HAP-1 (cell line): Measurements from ENCODE around the gene ZNF689.

Experiments
- DNase-seq, 2 experiments: peaks; one replicate each; pipeline ENCODE4 v3.0.0-alpha.2; 2016 to 2020; ENCODE audit warnings: low spot score in 2 of 2
- H3K27me3 ChIP-seq: fragments of 250-450 bp; sonication (Bioruptor Pico); 2 replicates; pipeline ENCODE4 v1.5.1; 2020; ENCODE audit warnings: low read depth, mild to moderate bottlenecking, moderate library complexity
- H3K36me3 ChIP-seq: fragments of 250-450 bp; sonication (Bioruptor Pico); replicated peaks from 2 replicates; pipeline ENCODE4 v1.5.1; 2020; ENCODE audit warnings: mild to moderate bottlenecking
- H3K4me1 ChIP-seq: fragments of 250-450 bp; sonication (Bioruptor Pico); 2 replicates; pipeline ENCODE4 v1.5.1; 2020; ENCODE audit warnings: mild to moderate bottlenecking
- H3K4me3 ChIP-seq: fragments of 250-450 bp; sonication (Bioruptor Pico); 2 replicates; pipeline ENCODE4 v1.5.1; 2020; ENCODE audit warnings: mild to moderate bottlenecking, moderate library complexity
- H3K9me3 ChIP-seq: fragments of 250-450 bp; sonication (Bioruptor Pico); 2 replicates; pipeline ENCODE4 v1.5.1; 2020; ENCODE audit warnings: mild to moderate bottlenecking, moderate library complexity
- in situ Hi-C: fragments of 300-500 bp; cut with MboI; formaldehyde crosslinking; loops from 3 replicates; pipeline ENCODE4 v1.14.3; 2020; ENCODE audit warnings: low sequenced_read_pairs, inconsistent platforms, mixed read lengths

ZNF689 gene

GRCh38 chr16:30623536-30624283, 13.5 kb upstream of the ZNF689 start:
- Histone ChIP-seq H3K4me3 (no peak overlapping the region), H3K9me3 (0 out of 2 replicates have a peak, but pooled peaks cover 8% of the 10 kb centered on the region), H3K27me3 (no peaks in the 10 kb centered on the region), H3K36me3 (no peaks in the 10 kb centered on the region), H3K4me1 (peaks cover 11% of the 10 kb centered on the region)
- no peak for DNase-seq
- in situ Hi-C loops = no loop called here

DNA sequence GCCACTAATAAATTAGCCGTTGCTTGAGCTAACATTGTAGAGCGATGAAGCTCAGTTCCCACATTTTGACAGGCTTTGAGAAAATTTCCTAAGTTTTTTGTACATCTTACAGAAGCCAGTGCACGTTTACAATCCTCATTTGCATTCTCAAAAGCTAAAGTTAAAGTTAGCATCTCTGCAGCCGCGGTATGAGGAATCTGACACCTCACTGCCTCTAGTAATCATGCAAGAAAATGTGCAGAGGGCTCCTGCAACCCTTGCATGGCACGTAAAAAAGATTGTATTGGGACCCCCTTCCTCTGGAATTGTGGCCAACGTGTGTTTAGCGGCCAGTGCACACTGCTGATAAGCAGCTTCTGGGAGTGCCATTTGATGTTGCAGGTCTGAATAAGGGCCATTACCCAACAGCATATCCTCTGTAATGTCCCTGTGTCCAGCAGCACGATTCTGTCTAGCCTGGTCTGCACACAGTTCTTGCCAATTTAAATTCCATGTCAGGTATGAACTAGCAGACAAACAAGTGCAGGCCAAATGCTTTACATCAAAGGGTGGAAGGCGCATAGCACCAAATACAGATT, 12.4 kb upstream of the ZNF689 start:
- Histone ChIP-seq H3K36me3 (no peaks in the 10 kb centered on the region), H3K27me3 (no peaks in the 10 kb centered on the region), H3K4me1 (peaks cover 11% of the 10 kb centered on the region), H3K4me3 (no peak overlapping the region), H3K9me3 (0 out of 2 replicates have a peak, but pooled peaks cover 8% of the 10 kb centered on the region)
- in situ Hi-C loops = no loop called here
- DNase-seq = no peak

GRCh38 chr16:30621765-30622164, 11.6 kb upstream of the ZNF689 start:
- Histone ChIP-seq H3K27me3 (no peaks in the 10 kb centered on the region), H3K9me3 (0 out of 2 replicates have a peak, but pooled peaks cover 8% of the 10 kb centered on the region), H3K4me3 (no peak overlapping the region), H3K36me3 (no peaks in the 10 kb centered on the region), H3K4me1 (peaks cover 11% of the 10 kb centered on the region)
- no peak for DNase-seq
- in situ Hi-C loops = no loop called here

- Histone ChIP-seq H3K4me1 (peaks cover 11% of the 10 kb centered on the region), H3K36me3 (no peaks in the 10 kb centered on the region), H3K4me3 (no peak overlapping the region), H3K9me3 (0 out of 2 replicates have a peak, but pooled peaks cover 8% of the 10 kb centered on the region), H3K27me3 (no peaks in the 10 kb centered on the region)
- in situ Hi-C loops = no loop called here
- DNase-seq = no peak
Measured at GRCh38 chr16:30620169-30620568, 10.0 kb upstream of the ZNF689 start.

DNA sequence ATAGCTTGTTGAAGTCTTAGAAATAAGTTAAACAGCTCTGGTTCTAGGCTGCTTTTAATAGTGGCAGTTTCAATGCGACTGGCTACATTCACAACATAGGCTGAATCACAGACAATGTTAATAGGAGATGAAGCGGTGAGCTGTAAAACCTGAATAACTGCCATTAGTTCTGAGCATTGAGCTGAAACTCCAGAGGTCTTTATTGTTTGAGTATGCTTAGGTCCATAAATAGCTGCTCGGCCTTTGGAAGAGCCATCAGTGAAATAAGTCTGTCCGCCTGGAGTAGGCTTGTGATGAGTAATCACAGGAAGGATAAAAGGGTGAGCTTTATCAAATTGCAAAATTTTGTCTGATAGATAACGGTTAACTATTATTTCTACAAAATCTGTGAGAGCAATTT, 9.4 kb upstream of the ZNF689 start:
- H3K27me3 ChIP-seq = no peaks in the 10 kb centered on the region
- DNase-seq = no peak
- in situ Hi-C loops = no loop called here
- H3K36me3 ChIP-seq = no peaks in the 10 kb centered on the region
- 0 out of 2 replicates have a peak, but pooled peaks cover 8% of the 10 kb centered on the region for H3K9me3 ChIP-seq
- H3K4me3 ChIP-seq = no peak overlapping the region
- peaks cover 11% of the 10 kb centered on the region for H3K4me1 ChIP-seq

- Histone ChIP-seq H3K36me3 (no peaks in the 10 kb centered on the region), H3K4me3 (no peak overlapping the region), H3K27me3 (no peaks in the 10 kb centered on the region), H3K9me3 (0 out of 2 replicates have a peak, but pooled peaks cover 7% of the 10 kb centered on the region), H3K4me1 (peaks cover 11% of the 10 kb centered on the region)
- no peak for DNase-seq
- in situ Hi-C loops = no loop called here
Measured at GRCh38 chr16:30619202-30619601, 9.0 kb upstream of the ZNF689 start.

DNA sequence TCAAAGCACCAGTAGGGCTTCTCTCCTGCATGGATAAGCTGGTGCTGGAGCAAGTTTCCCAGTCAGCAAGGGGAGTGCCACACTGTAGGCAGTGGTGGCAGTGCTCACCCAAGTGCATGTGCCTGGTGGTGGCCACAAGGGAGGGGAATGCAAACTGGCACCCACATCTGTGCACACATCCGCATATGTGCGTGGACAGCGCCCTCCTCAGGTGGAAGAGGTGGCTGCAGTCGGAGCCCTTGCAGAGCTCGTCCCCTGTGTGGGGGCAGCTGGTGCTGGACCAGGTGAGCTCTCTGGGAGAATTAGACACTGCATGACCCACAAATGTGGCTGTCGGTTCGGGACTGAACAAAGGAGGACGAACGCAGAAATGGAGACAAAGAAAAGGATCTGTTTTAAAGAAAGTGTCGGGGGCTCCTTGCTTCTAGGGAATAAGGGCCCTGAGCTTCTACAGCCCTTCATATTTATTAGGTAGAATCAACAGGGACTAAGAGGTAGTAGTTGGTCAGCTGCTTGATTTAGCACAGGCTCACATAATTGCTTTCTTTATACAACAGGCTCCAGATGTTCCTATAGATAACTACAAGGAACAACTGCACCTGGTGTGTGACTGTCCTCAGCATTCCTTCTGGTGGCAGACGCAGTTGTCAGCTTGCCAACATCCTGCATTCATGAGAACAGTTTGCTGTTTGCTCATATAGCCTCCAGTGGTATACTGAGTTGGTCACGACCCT, 5.3 kb upstream of the ZNF689 start:
- in situ Hi-C loops = no loop called here
- H3K36me3 ChIP-seq = no peaks in the 10 kb centered on the region
- no peaks in the 10 kb centered on the region for H3K27me3 ChIP-seq
- peaks cover 6% of the 10 kb centered on the region for H3K4me1 ChIP-seq
- no peak overlapping the region for H3K4me3 ChIP-seq
- DNase-seq = peak in 1 of 2 experiments; percentile 82
- no peaks in the 10 kb centered on the region for H3K9me3 ChIP-seq

- no peaks in the 10 kb centered on the region for H3K9me3 ChIP-seq
- H3K36me3 ChIP-seq = peaks cover 40% of the 10 kb centered on the region
- peak overlapping the region; percentile 91 for H3K4me3 ChIP-seq
- H3K27me3 ChIP-seq = no peaks in the 10 kb centered on the region
- in situ Hi-C loops = no loop called here
- DNase-seq = peak in 1 of 2 experiments; percentile 66
- H3K4me1 ChIP-seq = peaks cover 7% of the 10 kb centered on the region
Measured at GRCh38 chr16:30609002-30609925, 925 bp downstream of the ZNF689 start.

DNA sequence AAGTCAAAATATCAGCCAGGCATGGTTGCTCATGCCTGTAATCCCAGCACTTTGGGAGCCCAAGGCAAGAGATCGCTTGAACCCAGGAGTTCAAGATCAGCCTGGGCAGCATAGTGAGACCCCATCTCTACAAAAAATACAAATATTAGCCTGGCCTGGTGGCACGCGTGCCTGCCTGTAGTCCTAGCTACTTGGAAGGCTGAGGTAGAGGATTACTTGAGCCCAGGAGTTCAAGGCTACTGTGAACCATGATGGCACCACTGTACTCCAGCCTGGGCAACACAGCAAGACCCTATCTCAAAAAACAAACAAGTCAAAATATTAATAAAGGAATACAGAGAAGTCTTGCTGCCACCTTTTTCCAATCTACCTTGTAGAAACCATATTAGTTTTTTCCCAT, 4.2 kb downstream of the ZNF689 start:
- no peaks in the 10 kb centered on the region for H3K27me3 ChIP-seq
- no peak overlapping the region for H3K4me3 ChIP-seq
- peaks cover 4% of the 10 kb centered on the region for H3K4me1 ChIP-seq
- no peak for DNase-seq
- H3K36me3 ChIP-seq = peaks cover 54% of the 10 kb centered on the region
- no peaks in the 10 kb centered on the region for H3K9me3 ChIP-seq
- in situ Hi-C loops = no loop called here

- Histone ChIP-seq H3K27me3 (no peaks in the 10 kb centered on the region), H3K9me3 (no peaks in the 10 kb centered on the region), H3K4me3 (no peak overlapping the region), H3K36me3 (peaks cover 54% of the 10 kb centered on the region), H3K4me1 (no peaks in the 10 kb centered on the region; the same call in 1 of the 2 replicates)
- DNase-seq = no peak
- in situ Hi-C loops = no loop called here
Measured at GRCh38 chr16:30605158-30605557, 5.0 kb downstream of the ZNF689 start.

DNA sequence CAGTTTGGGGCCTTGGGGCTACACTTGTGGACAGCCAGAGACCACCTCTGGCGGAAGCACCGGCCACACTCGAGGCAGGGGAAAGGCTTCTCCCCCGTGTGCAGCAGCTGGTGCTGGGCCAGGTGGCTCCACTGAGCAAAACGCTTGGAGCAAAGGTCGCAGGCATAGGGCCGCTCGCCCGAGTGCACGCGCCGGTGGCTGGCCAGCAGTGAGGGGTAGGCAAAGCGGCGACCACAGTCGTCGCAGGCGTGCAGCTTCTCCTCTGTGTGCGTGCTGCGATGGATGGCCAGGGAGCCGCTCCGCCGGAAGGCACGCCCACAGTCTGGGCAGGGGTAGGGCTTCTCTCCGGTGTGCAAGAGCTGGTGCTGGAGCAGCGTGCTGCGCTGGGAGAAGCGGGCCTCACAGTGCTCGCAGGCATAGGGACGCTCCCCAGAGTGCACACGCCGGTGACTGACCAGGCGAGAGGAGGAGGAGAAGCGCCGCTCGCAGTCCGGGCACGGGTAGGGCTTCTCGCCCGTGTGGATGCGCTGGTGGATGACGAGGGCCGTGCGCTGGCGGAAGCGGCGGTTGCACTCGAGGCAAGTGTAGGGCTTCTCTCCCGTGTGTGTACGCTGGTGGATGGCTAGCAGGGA, 5.8 kb downstream of the ZNF689 start:
- Histone ChIP-seq H3K4me1 (no peaks in the 10 kb centered on the region; the same call in 1 of the 2 replicates), H3K27me3 (no peaks in the 10 kb centered on the region), H3K9me3 (no peaks in the 10 kb centered on the region), H3K4me3 (no peak overlapping the region), H3K36me3 (peaks cover 54% of the 10 kb centered on the region)
- in situ Hi-C loops = no loop called here
- DNase-seq = no peak

- no peak overlapping the region for H3K4me3 ChIP-seq
- H3K9me3 ChIP-seq = no peaks in the 10 kb centered on the region
- peaks cover 54% of the 10 kb centered on the region for H3K36me3 ChIP-seq
- no peaks in the 10 kb centered on the region; the same call in 1 of the 2 replicates for H3K4me1 ChIP-seq
- in situ Hi-C loops = no loop called here
- no peak for DNase-seq
- no peaks in the 10 kb centered on the region for H3K27me3 ChIP-seq
Measured at GRCh38 chr16:30603945-30604315, 6.3 kb downstream of the ZNF689 start.
